ENCODE data around the gene FKBP6. TPM values are rescaled to one million over a fixed set of nuclear protein-coding genes. Genes with fewer than 3 reads are reported as not detected.
"Not testable (repeated sequence)": the region's sequence is repeated elsewhere in the genome, so short reads cannot be mapped to it uniquely, and the experiment has no call there.

FKBP6 gene
- total RNA-seq (not detected), total RNA-seq (0 to 0.51 (median 0) reads per million in 172 experiments)
- 0.05 TPM for polyA plus RNA-seq (2013, experiment 1 of 2)
- polyA plus RNA-seq (2013, experiment 2 of 2), result 0.12 TPM

- H3K4me1 ChIP-seq (ENCODE audit: insufficient read depth, low read length), result peaks cover 14% of the 10 kb centered on the region
- intact Hi-C loops (cut with DNase I, micrococcal nuclease); H3K4me3 Mint-ChIP-seq; H3K4me1 Mint-ChIP-seq (ENCODE audit: low read depth); POLR2A ChIA-PET; DNase-seq; H3K4me3 ChIP-seq (ENCODE audit: low read length); CTCF ChIA-PET; H3K27me3 Mint-ChIP-seq; H3K36me3 Mint-ChIP-seq (ENCODE audit: low read depth); H3K27ac ChIP-seq (ENCODE audit: low read depth in 1 of 2, low read length in 2 of 2); ATAC-seq (ENCODE audit: poor library complexity); H3K36me3 ChIP-seq (ENCODE audit: insufficient read depth, low read length); H3K27me3 ChIP-seq (ENCODE audit: control insufficient read depth in 1 of 2, insufficient read depth in 2 of 2, low read length in 2 of 2); H3K27ac Mint-ChIP-seq; H3K9me3 ChIP-seq (ENCODE audit: control insufficient read depth in 1 of 2, insufficient read depth in 1 of 2, low read length in 2 of 2); H3K9me3 Mint-ChIP-seq: not testable (repeated sequence)
These were observed at the start of gene FKBP6, which contains the start of gene TRIM50 for GRCh38 chr7:73327922-73328321. TSS of gene FKBP6 (plus strand) at chr7:73328161. CDS start at chr7:73328429, 268 bp downstream. TSS of gene TRIM50 (minus strand) at chr7:73328082. CDS start at chr7:73324787, 3,295 bp downstream.

- H3K36me3 ChIP-seq (ENCODE audit: insufficient read depth, low read length); H3K27ac Mint-ChIP-seq; DNase-seq; H3K36me3 Mint-ChIP-seq (ENCODE audit: low read depth); intact Hi-C loops (cut with DNase I, micrococcal nuclease); H3K9me3 ChIP-seq (ENCODE audit: control insufficient read depth in 1 of 2, insufficient read depth in 1 of 2, low read length in 2 of 2); CTCF ChIA-PET; H3K4me1 ChIP-seq (ENCODE audit: insufficient read depth, low read length); H3K9me3 Mint-ChIP-seq; H3K4me3 ChIP-seq (ENCODE audit: low read length); POLR2A ChIA-PET; H3K4me3 Mint-ChIP-seq; H3K4me1 Mint-ChIP-seq (ENCODE audit: low read depth); H3K27me3 ChIP-seq (ENCODE audit: control insufficient read depth in 1 of 2, insufficient read depth in 2 of 2, low read length in 2 of 2); ATAC-seq (ENCODE audit: poor library complexity); H3K27me3 Mint-ChIP-seq; H3K27ac ChIP-seq (ENCODE audit: low read depth in 1 of 2, low read length in 2 of 2): not testable (repeated sequence)
These were observed 30.7 kb upstream of the FKBP6 start for GRCh38 chr7:73297235-73297634.

- H3K36me3 Mint-ChIP-seq (ENCODE audit: low read depth); DNase-seq; H3K9me3 Mint-ChIP-seq; H3K4me3 Mint-ChIP-seq; H3K27ac Mint-ChIP-seq; H3K27ac ChIP-seq (ENCODE audit: low read depth in 1 of 2, low read length in 2 of 2); H3K9me3 ChIP-seq (ENCODE audit: control insufficient read depth in 1 of 2, insufficient read depth in 1 of 2, low read length in 2 of 2); POLR2A ChIA-PET; H3K36me3 ChIP-seq (ENCODE audit: insufficient read depth, low read length); ATAC-seq (ENCODE audit: poor library complexity); CTCF ChIA-PET; H3K27me3 Mint-ChIP-seq; intact Hi-C loops (cut with DNase I, micrococcal nuclease); H3K4me1 Mint-ChIP-seq (ENCODE audit: low read depth); H3K4me3 ChIP-seq (ENCODE audit: low read length); H3K27me3 ChIP-seq (ENCODE audit: control insufficient read depth in 1 of 2, insufficient read depth in 2 of 2, low read length in 2 of 2); H3K4me1 ChIP-seq (ENCODE audit: insufficient read depth, low read length): not testable (repeated sequence)
These were observed 30.3 kb upstream of the FKBP6 start for GRCh38 chr7:73297706-73298105.

GRCh38 chr7:73299812-73300211 lies 28.1 kb upstream of the FKBP6 start:
- ATAC-seq (ENCODE audit: poor library complexity); DNase-seq; H3K4me3 ChIP-seq (ENCODE audit: low read length); H3K4me3 Mint-ChIP-seq; POLR2A ChIA-PET; H3K9me3 ChIP-seq (ENCODE audit: control insufficient read depth in 1 of 2, insufficient read depth in 1 of 2, low read length in 2 of 2); H3K27me3 ChIP-seq (ENCODE audit: control insufficient read depth in 1 of 2, insufficient read depth in 2 of 2, low read length in 2 of 2); CTCF ChIA-PET; H3K4me1 Mint-ChIP-seq (ENCODE audit: low read depth); H3K27ac Mint-ChIP-seq; H3K9me3 Mint-ChIP-seq; intact Hi-C loops (cut with DNase I, micrococcal nuclease); H3K27ac ChIP-seq (ENCODE audit: low read depth in 1 of 2, low read length in 2 of 2); H3K27me3 Mint-ChIP-seq; H3K4me1 ChIP-seq (ENCODE audit: insufficient read depth, low read length): not testable (repeated sequence)
- H3K36me3 ChIP-seq (ENCODE audit: insufficient read depth, low read length), result peaks cover 21% of the 10 kb centered on the region
- peaks cover 15% of the 10 kb centered on the region for H3K36me3 Mint-ChIP-seq (ENCODE audit: low read depth)

- H3K4me3 ChIP-seq (ENCODE audit: low read length); H3K27ac Mint-ChIP-seq; H3K27ac ChIP-seq (ENCODE audit: low read depth in 1 of 2, low read length in 2 of 2); H3K9me3 ChIP-seq (ENCODE audit: control insufficient read depth in 1 of 2, insufficient read depth in 1 of 2, low read length in 2 of 2); H3K27me3 ChIP-seq (ENCODE audit: control insufficient read depth in 1 of 2, insufficient read depth in 2 of 2, low read length in 2 of 2); ATAC-seq (ENCODE audit: poor library complexity); H3K4me1 Mint-ChIP-seq (ENCODE audit: low read depth); H3K4me1 ChIP-seq (ENCODE audit: insufficient read depth, low read length); CTCF ChIA-PET; POLR2A ChIA-PET; DNase-seq; H3K27me3 Mint-ChIP-seq; H3K4me3 Mint-ChIP-seq; intact Hi-C loops (cut with DNase I, micrococcal nuclease); H3K9me3 Mint-ChIP-seq: not testable (repeated sequence)
- peaks cover 33% of the 10 kb centered on the region for H3K36me3 ChIP-seq (ENCODE audit: insufficient read depth, low read length)
- H3K36me3 Mint-ChIP-seq (ENCODE audit: low read depth), result peaks cover 25% of the 10 kb centered on the region
These were observed 26.9 kb upstream of the FKBP6 start for GRCh38 chr7:73301108-73301507.

- H3K4me3 ChIP-seq (ENCODE audit: low read length); ATAC-seq (ENCODE audit: poor library complexity); intact Hi-C loops (cut with DNase I, micrococcal nuclease); H3K27ac Mint-ChIP-seq; H3K9me3 Mint-ChIP-seq; H3K4me1 ChIP-seq (ENCODE audit: insufficient read depth, low read length); H3K9me3 ChIP-seq (ENCODE audit: control insufficient read depth in 1 of 2, insufficient read depth in 1 of 2, low read length in 2 of 2); H3K27me3 Mint-ChIP-seq; H3K27me3 ChIP-seq (ENCODE audit: control insufficient read depth in 1 of 2, insufficient read depth in 2 of 2, low read length in 2 of 2); H3K4me3 Mint-ChIP-seq; POLR2A ChIA-PET; H3K27ac ChIP-seq (ENCODE audit: low read depth in 1 of 2, low read length in 2 of 2); CTCF ChIA-PET; DNase-seq: not testable (repeated sequence)
- peaks cover 21% of the 10 kb centered on the region for H3K4me1 Mint-ChIP-seq (ENCODE audit: low read depth)
- peaks cover 40% of the 10 kb centered on the region for H3K36me3 Mint-ChIP-seq (ENCODE audit: low read depth)
- peaks cover 49% of the 10 kb centered on the region for H3K36me3 ChIP-seq (ENCODE audit: insufficient read depth, low read length)
These were observed 25.1 kb upstream of the FKBP6 start for GRCh38 chr7:73302846-73303245.
